Endothelial cell of umbilical vein (primary cell): ENCODE results near the gene IFI27L2. TPM values are rescaled to one million over a fixed set of nuclear protein-coding genes. Genes with fewer than 3 reads are reported as not detected.

Experiments used
- BruUV-seq: library from RNA; stranded (reverse); fragments of 400-500 nt; replicated peaks from 2 replicates; lab custom pipeline; 2021; lab: Mats Ljungman, UMichigan
- CTCF ChIA-PET: fragments of 300-600, 350-600 bp; sonication (Branson Sonifier 250); formaldehyde crosslinking; loops from one replicate; lab custom pipeline; 2021; ENCODE audit warnings: antibody characterized with exemption, inconsistent platforms; lab: Charles Lee
- POLR2A ChIA-PET: fragments of 300-600, 350-600 bp; sonication (Branson Sonifier 250); formaldehyde crosslinking; loops from one replicate; lab custom pipeline; 2021; ENCODE audit warnings: antibody characterized with exemption, inconsistent platforms; lab: Charles Lee
- DNase-seq: peaks from one replicate; pipeline ENCODE4 v3.0.0-alpha.2; 2011; ENCODE audit warnings: low read depth, low spot score
- FAIRE-seq: peaks from 2 replicates; lab custom pipeline; 2011; peaks lifted over from hg19 to GRCh38; lab: Jason Lieb, UNC
- H2AFZ ChIP-seq: 2 replicates; pipeline ENCODE4 v1.6.0; 2012; ENCODE audit warnings: low read depth, low read length, control low read depth, inconsistent platforms
- H3K27ac ChIP-seq: 2 replicates; pipeline ENCODE4 v1.5.1; 2011; ENCODE audit warnings: low read depth, mild to moderate bottlenecking, control low read depth, low read length, moderate library complexity; ENCODE audit not compliant: insufficient read depth
- H3K27me3 ChIP-seq, 2 experiments: 2 replicates each; pipeline versions ENCODE4 v1.6.0 to v1.6.1; 2011; ENCODE audit warnings: low read length in 2 of 2, mixed read lengths in 1 of 2; ENCODE audit not compliant: control insufficient read depth in 2 of 2, insufficient read depth in 2 of 2
- H3K36me3 ChIP-seq, 2 experiments: 2 replicates in 1 of 2; 3 replicates in 1 of 2; pipeline ENCODE4 v1.5.1; 2011; ENCODE audit warnings: low read length in 2 of 2, mild to moderate bottlenecking in 1 of 2, moderate library complexity in 1 of 2; ENCODE audit not compliant: control insufficient read depth in 2 of 2, insufficient read depth in 2 of 2; ENCODE audit errors: extremely low read depth in 1 of 2
- H3K4me1 ChIP-seq: 3 replicates; pipeline ENCODE4 v1.5.1; 2011; ENCODE audit warnings: mild to moderate bottlenecking, low read length; ENCODE audit not compliant: control insufficient read depth, insufficient read depth; ENCODE audit errors: extremely low read depth
- H3K4me2 ChIP-seq: 2 replicates; pipeline ENCODE4 v1.6.1; 2011; ENCODE audit warnings: low read length, control low read depth, mixed read lengths; ENCODE audit not compliant: insufficient read depth
- H3K4me3 ChIP-seq, 3 experiments: fragments of 200-600 bp in 1 of 3; sonication (generic), shearing (Covaris generic) in 1 of 3; replicated peaks in 1 of 3; 2 replicates each; pipeline ENCODE4 v1.5.1; 2011 to 2016; ENCODE audit warnings: control low read depth in 3 of 3, low read length in 3 of 3, mild to moderate bottlenecking in 2 of 3, inconsistent platforms in 1 of 3, low read depth in 1 of 3, moderate library complexity in 1 of 3; ENCODE audit not compliant: insufficient read depth in 1 of 3
- H3K79me2 ChIP-seq: 2 replicates; pipeline ENCODE4 v1.6.0; 2012; ENCODE audit warnings: low read length, inconsistent platforms; ENCODE audit not compliant: control insufficient read depth, insufficient read depth
- H3K9ac ChIP-seq: replicated peaks from 2 replicates; pipeline ENCODE3; 2011; ENCODE audit warnings: low read length, control low read depth; ENCODE audit not compliant: insufficient read depth; ENCODE audit errors: extremely low read depth
- H3K9me1 ChIP-seq: replicated peaks from 3 replicates; pipeline ENCODE4 v1.6.0; 2011; ENCODE audit warnings: mild to moderate bottlenecking, low read length; ENCODE audit not compliant: control insufficient read depth, insufficient read depth; ENCODE audit errors: extremely low read depth
- H3K9me3 ChIP-seq: replicated peaks from 2 replicates; pipeline ENCODE4 v1.5.1; 2012; ENCODE audit warnings: low read length, inconsistent platforms; ENCODE audit not compliant: control insufficient read depth, insufficient read depth
- H4K20me1 ChIP-seq: replicated peaks from 2 replicates; pipeline ENCODE3; 2011; ENCODE audit warnings: mild to moderate bottlenecking, low read length; ENCODE audit not compliant: control insufficient read depth, insufficient read depth; ENCODE audit errors: extremely low read depth
- CTCF ChIP-seq, 2 donors: IDR thresholded peaks; 1 replicate in 1 of 2; 2 replicates in 1 of 2; pipeline ENCODE4 v1.5.1; 2011; ENCODE audit warnings: low read length in 2 of 2, mild to moderate bottlenecking in 2 of 2, moderate library complexity in 2 of 2, control low read depth in 1 of 2, inconsistent platforms in 1 of 2, low read depth in 1 of 2; ENCODE audit not compliant: insufficient read depth in 1 of 2; ENCODE audit errors: extremely low read depth in 1 of 2
- EZH2 ChIP-seq: IDR thresholded peaks from 2 replicates; pipeline ENCODE4 v1.6.1; 2012; ENCODE audit warnings: borderline replicate concordance, low read depth, mild to moderate bottlenecking, moderate library complexity, low read length, inconsistent platforms; ENCODE audit not compliant: severe bottlenecking
- FOS ChIP-seq: IDR thresholded peaks from 2 replicates; pipeline ENCODE4 v1.6.1; 2011; ENCODE audit warnings: mild to moderate bottlenecking, low read length, moderate library complexity, borderline replicate concordance; ENCODE audit not compliant: insufficient read depth
- GATA2 ChIP-seq: IDR thresholded peaks from 2 replicates; pipeline ENCODE4 v1.7.0; 2011; ENCODE audit warnings: low read depth, mild to moderate bottlenecking, moderate library complexity, mixed read lengths, low read length; ENCODE audit not compliant: insufficient read length, insufficient read depth
- JUN ChIP-seq: IDR thresholded peaks from 2 replicates; pipeline ENCODE4 v1.6.1; 2011; ENCODE audit warnings: borderline replicate concordance, low read depth; ENCODE audit not compliant: insufficient read length, insufficient read depth
- MYC ChIP-seq: IDR thresholded peaks from one replicate; pipeline ENCODE4 v1.6.1; 2011; ENCODE audit warnings: mild to moderate bottlenecking, low read depth, low read length
- POLR2A ChIP-seq: IDR thresholded peaks from 2 replicates; pipeline ENCODE4 v1.6.1; 2012; ENCODE audit warnings: low read depth, mild to moderate bottlenecking, control low read depth, low read length
- POLR2AphosphoS5 ChIP-seq: IDR thresholded peaks from 2 replicates; pipeline ENCODE4 v1.6.1; 2012; ENCODE audit warnings: low read depth, mild to moderate bottlenecking, control low read depth, low read length, moderate library complexity; ENCODE audit not compliant: insufficient read depth
- dilution Hi-C: fragments of 300-500 bp; cut with MboI; formaldehyde crosslinking; loops from one replicate; pipeline ENCODE4 v1.15.0; 2019; ENCODE audit warnings: low sequenced_read_pairs; ENCODE audit not compliant: extremely low pct_ligation_motif_present
- intact Hi-C: fragments of 100-400 bp; cut with micrococcal nuclease; formaldehyde crosslinking; loops from one replicate; pipeline ENCODE4 v1.10.0; 2022
- polyA plus RNA-seq, 4 experiments: library from polyadenylated mRNA; depleted of rRNA in 3 of 4; stranded (reverse) in 3 of 4; unstranded in 1 of 4; fragments of >200 nt; gene quantifications; 2 replicates each; pipeline versions ENCODE4 v1.2.1 to v1.2.3, GENCODE V29; 2011 to 2012; ENCODE audit warnings: missing spikeins in 1 of 4
- total RNA-seq: library from RNA; stranded (reverse); gene quantifications from 2 replicates; pipeline ENCODE4 v1.2.3, GENCODE V29; 2021
- TF ChIP-seq, protein P1 (sequence below): IDR thresholded peaks from 2 replicates; pipeline ENCODE4 v1.6.1; 2011; ENCODE audit not compliant: insufficient read depth, insufficient read length

The IFI27L2 gene
- total and polyA plus RNA-seq, 2 donors (not counting 3 experiments of a cell fraction or from before 2014, with no cell fraction given), result 28.7 to 82.9 TPM

DNA sequence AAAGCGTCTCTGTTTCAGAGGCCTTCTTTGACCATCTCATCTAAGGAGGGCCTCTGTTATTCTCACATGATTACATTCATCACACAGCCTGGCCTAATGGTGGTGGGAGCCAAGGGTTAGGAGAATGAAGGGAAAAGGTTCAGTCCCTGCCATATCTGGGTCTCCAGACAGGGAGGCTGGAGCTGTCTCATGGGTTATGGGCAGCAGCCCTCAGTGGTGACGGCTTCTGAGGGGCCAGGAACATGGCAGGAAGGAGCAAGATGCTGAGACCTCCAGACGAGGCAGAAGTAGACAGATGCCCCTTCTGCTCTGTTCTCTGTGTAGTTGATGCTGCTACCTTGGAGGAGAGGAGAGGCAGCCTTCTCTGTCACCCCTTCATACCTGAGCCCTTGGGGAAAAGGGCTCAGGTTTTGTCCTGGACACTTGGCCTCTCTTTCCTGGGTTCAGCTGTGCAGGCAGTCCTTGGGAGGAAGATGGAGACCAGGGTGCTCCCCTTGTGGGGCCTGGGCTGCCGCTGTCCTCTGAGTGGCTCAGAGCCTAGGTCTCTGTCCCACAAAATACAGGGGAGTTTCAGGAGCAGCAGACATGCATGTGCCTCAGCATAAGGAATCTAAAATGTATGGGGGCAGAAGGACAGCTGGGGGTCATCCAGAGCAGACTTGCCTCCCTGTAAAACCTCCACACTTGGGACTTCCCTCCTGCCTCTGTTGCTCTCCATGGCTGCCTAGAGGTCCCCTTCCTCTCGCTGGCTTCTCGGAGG, 3.6 kb downstream of the IFI27L2 start:
- H3K9me3 ChIP-seq, result no peaks in the 10 kb centered on the region
- dilution Hi-C loops (no loop called here), intact Hi-C loops (no loop called here)
- no peaks in the 10 kb centered on the region for H3K27me3 ChIP-seq
- DNase-seq, result no peak
- no peak overlapping the region for H3K4me2 ChIP-seq
- H2AFZ ChIP-seq, result no peak overlapping the region
- POLR2A ChIA-PET, result no interaction called here
- H3K9ac ChIP-seq, result no peak overlapping the region
- no peaks in the 10 kb centered on the region for H3K36me3 ChIP-seq
- BruUV-seq, result no TSS peak
- H3K79me2 ChIP-seq, result no peaks in the 10 kb centered on the region
- H3K4me1 ChIP-seq, result peaks cover 9% of the 10 kb centered on the region
- CTCF ChIA-PET, result interaction anchor here (0.8 to 1.7 kb wide), 4 partner anchors 11 to 75 kb away, joined by 3 to 6 read pairs (median 4); no protein-coding TSS in a partner anchor
- no peak overlapping the region for H3K27ac ChIP-seq
- TF ChIP-seq POLR2A, result no peak
- no peaks in the 10 kb centered on the region for H3K9me1 ChIP-seq
- H3K4me3 ChIP-seq, result no peak overlapping the region
- FAIRE-seq, result no peak
- H4K20me1 ChIP-seq, result no peaks in the 10 kb centered on the region

- peaks cover 2% of the 10 kb centered on the region for H3K4me1 ChIP-seq
- no peaks in the 10 kb centered on the region for H3K79me2 ChIP-seq
- H4K20me1 ChIP-seq, result no peaks in the 10 kb centered on the region
- CTCF ChIA-PET, result interaction anchor here (0.6 to 1.7 kb wide), 5 partner anchors 10 to 74 kb away, joined by 3 to 6 read pairs (median 3); no protein-coding TSS in a partner anchor
- H2AFZ ChIP-seq, result no peak overlapping the region
- H3K9me1 ChIP-seq, result no peaks in the 10 kb centered on the region
- dilution Hi-C loops (no loop called here), intact Hi-C loops (no loop called here)
- no TSS peak for BruUV-seq
- H3K4me3 ChIP-seq, result no peak overlapping the region
- no peak overlapping the region for H3K4me2 ChIP-seq
- H3K27me3 ChIP-seq, result no peaks in the 10 kb centered on the region
- no peak overlapping the region for H3K9ac ChIP-seq
- H3K36me3 ChIP-seq, result no peaks in the 10 kb centered on the region
- FAIRE-seq (no peak), DNase-seq (no peak)
- POLR2A ChIA-PET, result no interaction called here
- no peak for TF ChIP-seq GATA2
- TF ChIP-seq POLR2AphosphoS5, result no peak
- no peak for TF ChIP-seq MYC
- TF ChIP-seq, protein P1, sequence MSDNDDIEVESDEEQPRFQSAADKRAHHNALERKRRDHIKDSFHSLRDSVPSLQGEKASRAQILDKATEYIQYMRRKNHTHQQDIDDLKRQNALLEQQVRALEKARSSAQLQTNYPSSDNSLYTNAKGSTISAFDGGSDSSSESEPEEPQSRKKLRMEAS, result no peak
- no peak for TF ChIP-seq POLR2A
- TF ChIP-seq JUN, result no peak
- no peak for TF ChIP-seq FOS
- no peak for TF ChIP-seq CTCF (IDR thresholded peaks at IDR 0.05; ENCODE audit: extremely low read depth in 1 of 2, insufficient read depth in 1 of 2, low read depth in 1 of 2, low read length in 2 of 2)
- no peak for TF ChIP-seq EZH2
- no peak overlapping the region for H3K27ac ChIP-seq
- no peaks in the 10 kb centered on the region for H3K9me3 ChIP-seq
Measured at GRCh38 chr14:94124582-94125377, 4.6 kb downstream of the IFI27L2 start.
